ENCODE data around the gene NPB. TPM values are rescaled to one million over a fixed set of nuclear protein-coding genes. Genes with fewer than 3 reads are reported as not detected.

Gene NPB
- total and polyA plus RNA-seq, 9 donors = 0.43 to 3.1 (median 1.3) TPM

GRCh38 chr17:81931557-81932332, 29.7 kb downstream of the NPB start:
- Histone ChIP-seq H3K9me3 (no peaks in the 10 kb centered on the region), H3K4me3 (no peak overlapping the region), H3K27me3 (no peaks in the 10 kb centered on the region), H3K4me1 (ENCODE audit: insufficient read depth) (peaks cover 8% of the 10 kb centered on the region), H3K27ac (no peak overlapping the region), H3K36me3 (no peaks in the 10 kb centered on the region)
- TF ChIP-seq POLR2A (IDR thresholded peaks at IDR 0.05) = no peak
- no peak for TF ChIP-seq EP300 (IDR thresholded peaks at IDR 0.05)
- TF ChIP-seq CTCF (IDR thresholded peaks at IDR 0.05) = no peak
- intact Hi-C loops (cut with DNase I) = no loop called here
- 18 to 23% (median 23%) methylated on average over 15 of the region's 15 CpGs for WGBS, 3 donors
- DNase-seq = peak in 1 of 5 donors; percentile 18

GRCh38 chr17:81932333-81932983, 30.4 kb downstream of the NPB start:
- Histone ChIP-seq H3K9me3 (no peaks in the 10 kb centered on the region), H3K4me3 (no peak overlapping the region), H3K27ac (no peak overlapping the region), H3K27me3 (no peaks in the 10 kb centered on the region), H3K36me3 (no peaks in the 10 kb centered on the region), H3K4me1 (ENCODE audit: insufficient read depth) (peaks cover 9% of the 10 kb centered on the region)
- peak in 2 of 5 donors; percentile 26 to 40 for DNase-seq
- WGBS, 3 donors = 58 to 68% (median 62%) methylated on average over 9 of the region's 9 CpGs
- intact Hi-C loops (cut with DNase I) = no loop called here
- TF ChIP-seq POLR2A (IDR thresholded peaks at IDR 0.05) (no peak), EP300 (IDR thresholded peaks at IDR 0.05) (no peak), CTCF (IDR thresholded peaks at IDR 0.05) (no peak)

GRCh38 chr17:81933178-81933699, 31.2 kb downstream of the NPB start:
- Histone ChIP-seq H3K4me1 (ENCODE audit: insufficient read depth) (peaks cover 6% of the 10 kb centered on the region), H3K9me3 (no peaks in the 10 kb centered on the region), H3K27me3 (no peaks in the 10 kb centered on the region), H3K27ac (no peak overlapping the region), H3K36me3 (no peaks in the 10 kb centered on the region), H3K4me3 (no peak overlapping the region)
- WGBS, 3 donors = 84 to 86% (median 84%) methylated on average over 13 to 14 of the region's 14 CpGs
- intact Hi-C loops (cut with DNase I) = no loop called here
- peak in 2 of 5 donors; percentile 17 to 19 for DNase-seq
- TF ChIP-seq EP300 (IDR thresholded peaks at IDR 0.05) (no peak), POLR2A (IDR thresholded peaks at IDR 0.05) (no peak), CTCF (IDR thresholded peaks at IDR 0.05) (no peak)

- no peak overlapping the region for H3K4me3 ChIP-seq
Measured at GRCh38 chr17:81934098-81934757, 32.2 kb downstream of the NPB start.

More at GRCh38 chr17:81934098-81934757, 32.2 kb downstream of the NPB start:
- Histone ChIP-seq H3K9me3 (no peaks in the 10 kb centered on the region), H3K36me3 (no peaks in the 10 kb centered on the region), H3K4me1 (ENCODE audit: insufficient read depth) (peaks cover 4% of the 10 kb centered on the region), H3K27me3 (no peaks in the 10 kb centered on the region), H3K27ac (no peak overlapping the region)
- peak in 2 of 5 donors; percentile 20 to 21 for DNase-seq
- 81 to 85% (median 82%) methylated on average over 17 to 23 of the region's 23 CpGs for WGBS, 3 donors
- TF ChIP-seq POLR2A (IDR thresholded peaks at IDR 0.05) (no peak), CTCF (IDR thresholded peaks at IDR 0.05) (no peak), EP300 (IDR thresholded peaks at IDR 0.05) (no peak)
- intact Hi-C loops (cut with DNase I) = no loop called here

Data from ovary (tissue), 9 donors.